Measurements from ENCODE around the gene LRFN2.

The LRFN2 gene

DNA sequence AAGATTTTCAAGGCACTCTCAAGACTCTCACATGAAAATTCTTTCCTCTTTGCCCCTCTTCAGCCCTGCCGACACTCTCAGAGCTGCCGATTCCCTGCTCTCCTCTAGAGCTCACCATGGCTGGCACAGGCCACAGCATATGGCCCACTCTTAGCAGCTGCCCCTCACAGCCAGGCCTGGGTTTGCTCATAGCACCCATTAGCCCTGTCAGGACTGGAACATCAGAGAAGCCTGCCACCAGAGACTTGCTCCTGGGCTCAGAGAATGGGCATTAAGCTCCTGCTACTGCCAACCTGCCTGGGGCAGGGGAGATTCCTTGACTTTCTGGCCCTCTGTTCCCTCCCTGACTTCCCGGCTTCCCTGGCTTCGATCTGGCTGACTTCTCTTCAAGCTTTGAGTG is 96.7 kb downstream of the LRFN2 start:
- H3K4me3 ChIP-seq (ENCODE audit: low read length): no peak overlapping the region
- DNase-seq (ENCODE audit: low read depth, low spot score): no peak

DNA sequence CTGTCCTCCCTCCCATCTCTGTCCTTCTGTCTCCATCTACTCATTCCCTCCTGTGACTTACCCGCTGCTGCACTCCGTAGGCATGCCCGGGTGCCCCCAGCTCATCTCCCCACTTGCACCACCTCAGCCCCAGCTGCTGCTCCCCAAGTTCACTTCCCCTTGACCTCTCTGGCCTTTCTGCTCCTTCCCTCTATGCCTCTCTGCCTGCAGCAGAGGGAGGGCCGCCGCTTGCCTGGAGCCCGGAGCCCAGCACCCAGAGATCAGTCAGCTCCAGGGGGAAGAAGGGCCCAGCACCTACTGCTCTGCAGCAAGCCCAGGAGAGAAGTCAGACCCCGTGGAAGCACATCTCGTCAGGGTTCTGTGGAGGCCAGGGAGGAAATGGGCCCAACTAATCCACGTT is 97.4 kb downstream of the LRFN2 start:
- DNase-seq (ENCODE audit: low read depth, low spot score): no peak
- no peak overlapping the region for H3K4me3 ChIP-seq (ENCODE audit: low read length)

DNA sequence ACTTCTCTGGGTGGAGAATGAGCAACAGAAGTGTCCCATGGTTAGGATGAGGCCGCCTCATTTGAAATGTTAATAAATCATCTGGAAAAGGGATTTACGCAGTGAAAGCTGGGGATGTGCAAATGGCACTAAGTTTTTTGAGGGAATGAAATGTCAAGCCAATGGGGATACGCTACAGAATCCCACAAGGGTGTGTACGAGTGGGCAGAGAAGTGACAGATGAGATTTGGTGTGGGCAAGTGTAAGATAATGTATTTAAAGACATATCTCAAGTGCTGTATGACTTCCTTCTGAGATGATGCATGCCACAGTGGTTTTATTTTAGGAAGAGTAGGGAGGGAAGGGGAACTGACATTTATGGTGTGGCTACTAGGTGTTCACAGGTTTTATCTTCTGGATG is 100.6 kb downstream of the LRFN2 start:
- H3K4me3 ChIP-seq (ENCODE audit: low read length): no peak overlapping the region
- no peak for DNase-seq (ENCODE audit: low read depth, low spot score)

DNA sequence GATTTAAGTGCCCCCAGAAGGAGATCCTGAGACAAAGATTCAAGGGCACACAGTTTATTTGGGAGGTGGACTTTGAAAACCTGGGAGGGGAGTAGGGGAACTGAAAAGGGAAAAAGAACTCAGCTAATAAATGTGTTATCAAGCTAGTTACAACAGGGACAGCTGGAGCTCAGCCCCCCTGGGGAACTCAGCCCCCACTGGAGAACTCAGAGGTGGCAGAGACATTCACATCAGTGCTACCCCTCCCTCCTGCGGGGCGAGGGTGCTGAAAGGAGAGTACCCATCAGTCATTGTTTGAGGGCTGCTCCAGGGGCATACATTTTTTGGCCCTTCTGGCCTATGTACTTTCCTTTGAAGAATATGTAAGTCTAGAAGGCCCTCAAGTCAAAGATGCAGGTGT is 101.4 kb downstream of the LRFN2 start:
- DNase-seq (ENCODE audit: low read depth, low spot score): no peak
- H3K4me3 ChIP-seq (ENCODE audit: low read length): no peak overlapping the region

DNA sequence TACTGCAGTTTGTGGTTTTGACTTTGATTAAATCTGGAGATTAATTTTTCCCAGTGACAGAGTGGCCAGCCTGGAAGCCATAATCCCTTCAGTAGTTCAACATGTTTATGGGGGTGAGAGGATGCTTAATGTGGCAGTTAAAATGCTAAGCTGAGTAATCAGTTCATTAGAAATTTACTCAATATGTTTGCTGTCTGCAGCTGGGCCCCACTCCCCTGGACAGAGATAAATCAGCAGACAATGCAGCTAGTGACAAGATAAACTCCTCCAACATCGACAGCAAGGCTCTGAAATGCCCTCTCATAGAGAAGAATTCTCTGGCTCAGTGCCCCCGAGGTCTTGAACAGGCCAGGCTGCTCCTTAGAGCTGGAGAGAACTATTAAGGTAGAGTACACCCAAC is 101.9 kb downstream of the LRFN2 start:
- no peak for DNase-seq (ENCODE audit: low read depth, low spot score)
- H3K4me3 ChIP-seq (ENCODE audit: low read length): no peak overlapping the region

DNA sequence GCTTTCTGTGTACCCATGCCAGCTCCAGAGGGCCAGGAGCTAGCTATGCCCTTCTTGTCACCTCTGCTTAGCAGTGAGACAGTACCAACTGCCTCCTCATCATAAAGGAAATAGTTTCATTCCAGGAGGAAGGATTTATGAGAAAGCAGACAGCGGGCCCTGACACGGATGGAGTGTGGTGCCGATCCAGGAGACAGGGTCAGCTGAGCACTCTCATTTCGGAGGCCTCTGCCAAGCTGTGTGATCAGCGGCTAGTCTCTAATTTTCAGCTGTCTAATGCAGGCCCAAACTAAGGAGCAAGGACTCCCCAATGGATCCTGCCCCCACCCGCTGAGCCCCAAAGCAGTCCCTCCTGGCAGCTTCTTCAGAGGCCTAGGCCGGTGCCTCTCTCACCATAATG is 103.1 kb downstream of the LRFN2 start:
- no peak overlapping the region for H3K4me3 ChIP-seq (ENCODE audit: low read length)
- no peak for DNase-seq (ENCODE audit: low read depth, low spot score)

DNA sequence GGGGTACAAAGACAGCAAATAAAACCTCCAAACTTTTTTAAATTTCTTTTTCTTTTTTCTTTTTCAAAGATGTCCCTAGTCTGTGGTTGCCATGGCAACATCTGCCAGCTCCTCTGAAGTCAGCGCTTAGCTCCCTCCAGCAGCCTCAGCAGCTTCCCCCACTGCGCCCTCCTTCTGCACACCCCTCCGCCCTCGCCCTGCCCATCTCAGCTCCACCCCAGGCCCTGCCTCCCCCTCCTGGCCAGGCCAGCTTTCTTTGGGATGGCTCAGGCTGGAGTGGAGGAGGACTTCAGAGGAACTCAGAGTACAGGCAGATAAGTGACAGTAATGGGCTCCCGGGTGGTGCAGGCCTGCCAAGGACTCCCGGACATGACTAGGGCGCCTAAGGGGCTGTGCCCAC is 104.6 kb downstream of the LRFN2 start:
- peak; percentile 17 for DNase-seq (ENCODE audit: low read depth, low spot score)
- no peak overlapping the region for H3K4me3 ChIP-seq (ENCODE audit: low read length)

DNA sequence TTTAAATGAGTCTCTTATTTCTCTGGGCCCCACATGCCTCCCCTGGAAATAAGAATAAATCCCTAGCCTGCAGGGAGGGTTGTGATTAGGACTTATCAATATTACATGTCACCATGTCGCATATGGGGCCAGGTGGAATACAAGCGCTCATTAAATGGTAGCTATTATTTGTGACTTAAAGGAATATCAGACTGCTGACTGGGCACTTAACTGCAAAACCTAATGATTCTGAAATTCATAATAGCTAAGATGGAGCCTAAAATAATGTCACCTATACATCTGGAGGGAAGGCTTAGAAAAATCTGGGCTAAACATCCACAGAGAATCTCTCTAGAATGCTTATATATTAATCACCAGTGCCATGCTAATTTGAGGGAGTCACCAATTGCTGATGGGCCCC is 106.5 kb downstream of the LRFN2 start:
- no peak for DNase-seq (ENCODE audit: low read depth, low spot score)
- no peak overlapping the region for H3K4me3 ChIP-seq (ENCODE audit: low read length)

DNA sequence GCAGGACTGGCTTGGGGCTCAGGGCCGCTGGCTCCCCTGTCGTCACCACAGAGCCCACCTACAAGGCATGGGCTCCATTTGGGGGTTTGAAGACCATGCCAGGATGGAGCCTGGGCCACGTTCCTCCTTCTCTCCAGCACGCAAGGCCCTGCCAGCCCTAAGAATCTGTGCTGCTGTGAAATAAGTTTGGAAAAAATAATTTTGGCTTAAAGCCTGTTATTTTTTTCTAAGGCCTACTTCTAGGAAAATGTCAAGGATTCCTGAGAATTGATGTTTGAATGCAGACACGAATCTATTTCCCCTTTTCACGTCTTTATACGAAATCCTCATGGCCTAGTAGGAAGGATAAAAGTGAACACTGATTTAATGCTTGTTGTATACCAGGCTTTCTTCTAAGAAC is 107.5 kb downstream of the LRFN2 start:
- H3K4me3 ChIP-seq (ENCODE audit: low read length): no peak overlapping the region
- DNase-seq (ENCODE audit: low read depth, low spot score): no peak

DNA sequence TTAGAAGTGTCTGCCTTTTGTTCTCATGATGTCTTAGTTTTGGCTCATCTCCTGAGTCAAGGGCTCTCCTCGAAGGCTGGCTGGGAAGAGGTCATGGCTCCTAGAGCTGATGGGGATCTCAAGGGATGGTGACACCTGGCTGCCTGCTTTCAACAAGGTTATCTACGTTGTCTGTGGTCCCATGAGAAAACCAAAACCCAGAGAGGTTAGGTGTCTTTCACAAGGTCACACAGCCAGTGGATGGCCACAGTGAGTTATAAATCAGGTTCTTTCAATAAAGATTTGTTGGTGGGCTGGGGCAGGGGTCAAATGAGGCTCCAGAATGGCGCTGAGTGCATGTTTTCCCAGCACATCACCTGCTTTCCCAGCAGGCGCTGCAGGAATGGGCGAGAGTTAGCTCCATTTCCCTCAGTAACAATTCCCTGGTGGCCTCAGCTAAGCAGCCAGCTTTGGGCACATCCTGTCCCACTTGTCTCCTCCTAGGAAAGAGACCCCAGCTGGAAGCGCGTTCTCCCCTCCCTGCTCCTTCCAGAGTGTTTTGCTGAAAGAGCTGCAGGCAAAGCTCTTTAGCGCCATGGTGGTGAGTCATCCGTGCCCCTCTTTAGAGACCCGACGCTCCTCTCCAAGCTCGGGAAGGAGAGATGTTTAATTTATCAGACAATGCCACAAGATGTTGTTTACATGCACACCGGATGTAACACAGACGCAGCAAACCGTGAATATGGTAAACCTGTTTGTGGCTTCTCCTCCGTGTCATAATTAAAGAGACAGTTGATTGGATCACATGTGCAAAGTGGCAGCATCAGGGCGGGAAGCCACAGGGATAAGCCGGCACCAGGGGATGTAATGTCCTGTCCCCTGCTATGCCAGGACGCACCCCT is 109.7 kb downstream of the LRFN2 start:
- peak; percentile 69 for DNase-seq (ENCODE audit: low read depth, low spot score)
- H3K4me3 ChIP-seq (ENCODE audit: low read length): peak overlapping the region; percentile 29

DNA sequence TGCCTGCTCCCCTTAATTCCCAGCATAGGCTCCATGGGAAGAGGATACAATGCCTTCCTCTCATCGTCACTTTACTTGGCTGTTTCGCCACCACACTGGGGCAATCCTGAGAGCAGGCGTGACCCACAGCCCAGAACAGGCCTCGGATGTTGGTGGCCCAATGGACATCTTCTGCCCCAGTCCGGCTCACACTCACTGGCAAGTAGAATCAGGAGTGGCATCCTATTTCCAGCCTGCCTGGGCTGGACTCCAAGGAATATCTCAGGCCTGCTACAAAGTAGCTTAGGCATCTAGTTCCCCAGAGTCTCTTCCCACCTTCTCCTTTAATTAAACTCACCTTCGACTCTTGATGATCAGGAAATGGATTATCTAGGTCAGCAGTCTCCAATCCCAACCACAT is 110.5 kb downstream of the LRFN2 start:
- DNase-seq (ENCODE audit: low read depth, low spot score): no peak
- H3K4me3 ChIP-seq (ENCODE audit: low read length): no peak overlapping the region

DNA sequence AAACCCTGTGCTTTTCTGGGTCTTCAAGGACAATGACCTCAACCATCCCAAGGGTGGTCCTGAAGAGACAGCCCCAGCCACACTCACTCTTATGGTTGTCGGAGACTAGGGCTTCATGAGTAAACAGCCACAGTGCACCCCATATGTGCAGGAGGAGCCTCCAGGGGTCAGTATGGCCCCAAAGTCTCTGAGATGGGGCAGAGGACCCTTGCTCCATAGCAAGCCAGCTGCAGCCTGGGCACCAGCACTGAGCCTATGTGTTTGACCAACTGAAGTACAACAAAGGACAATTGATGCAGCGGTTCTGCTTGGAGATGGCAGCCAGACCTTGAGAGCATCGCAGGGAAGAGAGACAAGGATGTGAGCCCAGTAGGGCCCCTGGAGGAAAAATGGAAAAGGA is 112.2 kb downstream of the LRFN2 start:
- no peak overlapping the region for H3K4me3 ChIP-seq (ENCODE audit: low read length)
- no peak for DNase-seq (ENCODE audit: low read depth, low spot score)

DNA sequence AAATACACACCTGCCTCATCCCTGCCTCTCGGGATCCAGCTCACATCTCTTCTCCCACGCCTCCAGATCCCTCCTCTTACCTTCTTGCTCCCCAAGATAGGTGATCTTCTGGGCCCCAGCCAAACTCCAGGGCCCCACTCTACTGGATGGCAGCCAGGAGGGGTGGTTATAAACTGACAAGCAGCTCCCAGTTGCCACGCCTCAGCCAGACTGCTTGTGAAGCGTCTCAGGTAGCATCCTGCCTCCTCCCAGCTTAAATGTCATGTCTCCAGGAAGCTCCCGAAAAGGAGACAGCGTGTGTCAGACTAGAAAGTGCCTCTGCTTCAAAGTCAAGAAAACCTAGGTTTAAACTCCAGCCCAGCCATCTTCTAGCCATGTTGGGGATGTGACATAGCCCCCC is 114.1 kb downstream of the LRFN2 start:
- no peak overlapping the region for H3K4me3 ChIP-seq (ENCODE audit: low read length)

DNA sequence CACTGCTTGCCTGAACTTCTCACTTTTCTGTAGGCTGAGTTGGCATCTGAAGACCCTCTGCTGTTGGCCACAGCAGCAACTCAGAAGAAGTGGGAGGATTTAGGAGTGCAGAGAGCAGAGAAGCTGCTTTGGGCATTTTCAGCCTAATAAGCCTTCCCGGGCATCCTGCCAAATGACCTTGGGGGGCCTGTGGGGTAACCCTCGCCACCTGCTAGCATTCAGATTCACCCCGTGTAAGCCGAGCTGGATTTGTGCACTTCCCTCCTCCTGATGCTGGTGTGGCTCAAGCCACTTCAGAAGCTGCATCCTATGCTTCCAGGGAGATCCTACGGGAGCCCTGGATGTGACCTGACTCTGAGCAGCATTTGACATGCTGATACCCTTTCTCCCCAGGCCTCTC is 114.8 kb downstream of the LRFN2 start:
- no peak for DNase-seq (ENCODE audit: low read depth, low spot score)
- no peak overlapping the region for H3K4me3 ChIP-seq (ENCODE audit: low read length)

More for the DNA sequence above, 114.1 kb downstream of the LRFN2 start:
- no peak for DNase-seq (ENCODE audit: low read depth, low spot score)

DNA sequence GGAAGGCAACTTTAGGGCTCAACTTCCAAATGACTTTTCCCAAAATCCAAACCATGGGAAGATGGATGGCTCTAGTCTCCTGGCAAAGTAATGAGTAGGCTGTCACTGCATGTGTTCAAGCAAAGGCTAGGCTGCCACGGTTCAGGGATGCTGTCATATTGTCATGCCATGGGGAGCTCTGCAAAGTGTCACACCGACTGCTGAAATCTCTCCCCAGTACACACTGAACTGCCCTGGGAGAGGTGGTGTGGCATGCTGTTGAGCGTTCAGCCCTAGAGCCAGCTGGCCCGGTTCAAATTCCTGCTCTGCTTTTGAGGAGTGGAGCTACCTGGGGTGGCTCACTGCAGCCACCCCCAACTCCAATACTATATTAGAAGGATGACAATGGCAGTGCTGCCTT is 115.9 kb downstream of the LRFN2 start:
- no peak overlapping the region for H3K4me3 ChIP-seq (ENCODE audit: low read length)
- no peak for DNase-seq (ENCODE audit: low read depth, low spot score)

DNA sequence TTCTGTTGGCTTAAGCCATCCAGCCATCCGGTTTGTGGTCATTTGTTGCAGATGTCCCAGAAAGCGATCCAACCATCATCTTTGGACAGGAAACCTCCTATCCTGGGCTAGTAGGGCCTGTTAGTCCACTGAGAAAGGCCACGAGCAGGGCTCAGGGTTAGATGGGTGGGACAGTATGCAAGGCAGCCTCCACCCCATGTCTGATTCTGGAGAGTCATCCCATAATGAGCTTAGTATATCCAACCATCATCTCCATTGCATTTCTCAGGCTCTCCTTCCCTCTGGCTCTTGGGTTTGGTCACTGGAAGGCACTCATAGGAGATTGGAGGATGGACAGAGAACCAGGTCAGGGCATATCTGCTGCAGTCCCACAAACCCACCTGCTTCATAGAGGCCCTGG is 117.8 kb downstream of the LRFN2 start:
- no peak for DNase-seq (ENCODE audit: low read depth, low spot score)
- no peak overlapping the region for H3K4me3 ChIP-seq (ENCODE audit: low read length)

DNA sequence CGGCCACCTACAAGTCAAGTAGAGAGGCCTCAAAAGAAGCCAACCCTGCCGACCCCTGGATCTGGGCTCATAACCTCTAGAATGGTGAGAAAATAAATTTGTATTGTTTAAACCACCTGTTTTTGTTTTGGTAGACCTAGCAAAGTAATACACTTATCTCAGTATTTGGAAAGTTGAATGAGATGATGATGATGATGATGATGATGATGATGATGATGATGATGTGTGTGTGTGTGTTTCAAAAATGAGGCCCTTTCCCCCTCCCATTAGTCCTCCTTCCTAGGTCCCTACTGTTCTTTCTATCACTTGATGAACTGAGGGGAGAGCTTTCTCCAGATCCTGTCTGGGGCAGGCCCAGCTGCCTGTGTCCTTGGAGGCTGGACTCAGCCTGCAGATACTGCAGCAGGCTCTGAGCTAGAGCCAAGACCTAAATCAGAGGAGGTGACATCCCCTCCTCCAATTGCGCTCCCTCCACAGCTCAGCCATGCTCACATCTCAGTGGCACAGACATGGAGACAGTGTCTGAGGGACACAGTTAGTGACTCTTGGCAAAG is 120.1 kb downstream of the LRFN2 start:
- no peak for DNase-seq (ENCODE audit: low read depth, low spot score)
- no peak overlapping the region for H3K4me3 ChIP-seq (ENCODE audit: low read length)

DNA sequence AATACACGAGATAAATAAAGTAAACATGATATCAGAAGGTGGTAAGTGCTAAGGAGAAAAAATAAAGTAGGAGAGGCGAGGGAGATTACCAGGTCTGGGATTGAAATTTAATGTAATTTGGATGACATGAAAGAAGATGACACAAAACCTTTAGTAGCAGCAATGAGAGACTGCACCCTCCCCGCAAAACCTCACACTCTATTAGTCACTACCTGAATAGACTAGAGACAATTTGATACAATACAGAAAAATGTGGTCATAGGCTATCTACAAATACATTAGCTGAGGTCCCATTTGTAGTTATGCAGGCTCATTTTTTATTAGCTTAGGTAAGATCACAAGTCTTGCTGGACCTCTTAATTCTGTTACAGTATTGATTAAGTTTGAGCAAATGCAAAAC is 125.5 kb downstream of the LRFN2 start:
- no peak for DNase-seq (ENCODE audit: low read depth, low spot score)
- H3K4me3 ChIP-seq (ENCODE audit: low read length): no peak overlapping the region

DNA sequence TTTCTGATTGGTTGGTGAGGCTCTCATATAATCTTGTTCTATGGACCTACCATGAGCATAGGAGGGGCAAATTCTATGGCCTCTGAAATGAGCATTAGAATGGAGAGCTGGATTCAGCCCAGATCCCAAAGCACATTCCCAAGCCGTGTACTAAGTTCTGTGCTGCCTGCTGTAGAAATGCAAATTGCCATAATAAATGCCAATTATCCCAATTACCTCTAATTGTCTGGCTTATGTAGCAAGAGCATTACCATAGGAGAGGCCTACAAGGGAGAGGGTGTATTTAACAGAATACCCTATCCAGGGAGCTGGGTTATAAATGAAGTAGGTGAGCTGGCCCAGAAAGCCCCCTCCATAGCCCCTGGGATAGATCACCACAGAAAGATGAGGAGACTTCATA is 126.8 kb downstream of the LRFN2 start:
- no peak overlapping the region for H3K4me3 ChIP-seq (ENCODE audit: low read length)
- no peak for DNase-seq (ENCODE audit: low read depth, low spot score)

DNA sequence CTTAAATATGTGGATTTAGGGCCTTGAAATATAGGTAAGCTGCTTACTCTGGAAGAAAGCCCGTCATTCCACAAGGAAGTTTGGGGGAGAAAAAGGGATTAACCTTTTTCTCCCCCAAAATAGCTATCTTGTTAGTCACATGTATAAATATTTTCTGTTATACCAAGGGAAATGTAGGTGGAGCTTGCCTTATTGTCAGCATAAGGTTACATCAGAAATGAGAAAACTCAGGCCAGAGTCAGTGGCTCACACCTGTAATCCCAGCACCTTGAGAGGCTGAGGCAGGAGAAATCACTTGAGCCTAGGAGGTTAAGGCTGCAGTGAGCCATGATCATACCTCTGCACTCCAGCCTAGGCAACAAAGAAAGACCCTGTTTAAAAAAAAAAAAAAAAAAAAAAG is 129.9 kb downstream of the LRFN2 start:
- no peak overlapping the region for H3K4me3 ChIP-seq (ENCODE audit: low read length)
- no peak for DNase-seq (ENCODE audit: low read depth, low spot score)

DNA sequence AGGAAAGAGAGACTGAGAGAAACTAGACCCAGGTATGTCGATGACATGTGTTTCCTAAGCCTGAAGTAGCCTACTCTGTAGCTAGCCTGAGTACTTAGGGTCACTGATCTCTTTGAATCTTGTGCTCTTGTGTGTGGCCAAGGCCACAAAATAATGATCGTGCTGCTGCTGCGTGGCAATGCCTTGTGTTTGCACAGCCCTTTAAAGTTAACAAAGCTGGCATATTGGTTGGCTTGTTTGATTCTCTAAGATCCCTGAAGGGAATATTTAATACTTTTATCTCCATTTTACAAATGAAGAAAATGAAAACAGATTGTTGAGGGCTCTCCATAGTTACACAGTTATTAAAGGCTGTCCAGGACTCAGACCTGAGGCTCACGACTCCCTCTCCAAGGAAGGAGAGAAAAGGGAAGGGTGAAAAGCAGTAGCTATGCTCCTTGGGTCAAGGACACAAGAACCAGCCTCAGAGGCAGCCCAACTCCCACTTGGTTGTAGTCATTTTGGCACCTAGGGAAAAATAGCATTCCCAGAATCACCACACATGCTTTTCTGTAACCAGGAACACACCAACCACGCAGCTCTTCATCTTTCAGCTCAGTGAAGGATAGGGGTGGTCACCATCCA is 130.7 kb downstream of the LRFN2 start:
- DNase-seq (ENCODE audit: low read depth, low spot score): no peak
- no peak overlapping the region for H3K4me3 ChIP-seq (ENCODE audit: low read length)

All from Jurkat, Clone E6-1 (cell line).